Suppressor macrophage treated with lipopolysaccharide for 1 hour (primary cell): ENCODE data around the gene SSH2.
"Not testable (repeated sequence)": the region's sequence is repeated elsewhere in the genome, so short reads cannot be mapped to it uniquely, and the experiment has no call there.

Experiments used
- DNase-seq, 3 donors: peaks; one replicate each; pipeline ENCODE4 v3.0.0-alpha.2; 2020 to 2022

Gene SSH2

GRCh38 chr17:29698019-29698777 lies 231.8 kb downstream of the SSH2 start:
- DNase-seq, result no peak

GRCh38 chr17:29697371-29697770 lies 232.7 kb downstream of the SSH2 start:
- DNase-seq, result no peak

GRCh38 chr17:29694918-29695563 lies 235.0 kb downstream of the SSH2 start:
- peak in 1 of 3 donors; percentile 37 for DNase-seq

DNA sequence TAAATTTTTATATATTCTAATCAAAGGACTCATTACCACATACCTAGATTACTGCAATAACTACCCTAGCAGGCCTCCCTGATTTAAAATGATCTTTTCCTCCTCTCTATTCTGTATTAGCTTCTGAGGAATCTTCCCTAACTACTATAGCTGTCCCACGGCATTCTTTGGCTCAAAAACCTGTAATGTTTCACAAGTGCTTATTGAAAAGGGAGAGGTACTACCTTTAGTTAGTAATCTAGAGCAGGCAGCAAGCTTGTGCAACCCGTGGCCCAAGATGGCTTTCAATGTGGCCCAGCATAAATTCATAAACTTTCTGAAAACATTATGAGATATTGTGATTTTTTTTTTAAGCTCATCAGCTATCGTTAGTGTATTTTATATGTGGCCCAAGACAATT lies 236.3 kb downstream of the SSH2 start:
- DNase-seq, result no peak

GRCh38 chr17:29687596-29687995 lies 242.4 kb downstream of the SSH2 start:
- DNase-seq, result no peak

DNA sequence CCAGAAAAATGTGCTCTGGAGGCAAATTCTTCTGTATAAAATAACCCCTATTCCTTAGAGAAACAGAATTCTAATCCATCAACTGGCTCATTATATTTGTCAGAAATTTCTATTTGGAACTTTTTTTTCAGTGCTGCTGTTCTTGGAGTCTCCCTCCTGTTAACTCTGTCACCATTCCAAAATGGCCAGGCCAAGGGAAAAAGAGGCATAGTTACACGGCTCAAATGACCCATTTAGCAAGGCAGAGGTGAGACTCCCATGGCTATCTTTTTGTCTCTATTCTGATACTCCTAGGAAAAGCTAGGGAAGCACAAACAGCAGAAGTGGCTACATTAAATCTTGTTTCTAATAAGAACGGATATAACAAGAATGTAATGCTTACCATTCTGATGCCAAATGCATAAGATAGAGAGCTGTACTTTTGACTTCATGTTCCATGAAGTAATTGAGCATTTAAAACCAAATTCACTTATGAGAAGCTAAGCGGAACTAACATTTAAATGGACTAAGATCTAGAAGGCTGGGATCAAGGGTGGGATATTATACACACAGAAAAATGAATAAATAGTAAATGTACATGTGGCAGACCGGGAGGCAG lies 242.9 kb downstream of the SSH2 start:
- no peak for DNase-seq

DNA sequence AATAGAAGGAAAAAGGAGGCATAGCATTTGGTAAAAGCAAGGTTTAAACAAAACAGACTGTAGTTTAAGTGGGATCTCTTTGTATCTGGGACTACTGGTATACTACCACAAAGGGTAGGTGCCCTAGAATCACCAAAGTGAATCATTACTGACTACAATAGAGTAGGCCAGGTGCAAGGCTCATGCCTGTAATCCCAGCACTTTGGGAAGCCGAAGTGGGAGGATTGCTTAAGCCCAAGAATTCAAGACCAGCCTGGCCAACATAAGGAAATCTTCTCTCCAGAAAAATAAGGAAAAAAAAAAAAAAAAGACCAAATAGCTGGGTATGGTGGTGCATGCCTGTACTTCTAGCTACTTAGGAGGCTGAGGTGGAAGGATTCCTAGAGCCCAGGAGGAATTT lies 246.5 kb downstream of the SSH2 start:
- no peak for DNase-seq

GRCh38 chr17:29682987-29683386 lies 247.0 kb downstream of the SSH2 start:
- DNase-seq, result peak in 1 of 3 donors; percentile 23

- peak; percentile 73 to 87 (median 85) for DNase-seq
Measured at GRCh38 chr17:29682054-29682453, 248.0 kb downstream of the SSH2 start.

GRCh38 chr17:29677824-29678223 lies 252.2 kb downstream of the SSH2 start:
- DNase-seq, result peak in 2 of 3 donors; percentile 42 to 49

GRCh38 chr17:29677221-29677791 lies 252.7 kb downstream of the SSH2 start:
- no peak for DNase-seq

DNA sequence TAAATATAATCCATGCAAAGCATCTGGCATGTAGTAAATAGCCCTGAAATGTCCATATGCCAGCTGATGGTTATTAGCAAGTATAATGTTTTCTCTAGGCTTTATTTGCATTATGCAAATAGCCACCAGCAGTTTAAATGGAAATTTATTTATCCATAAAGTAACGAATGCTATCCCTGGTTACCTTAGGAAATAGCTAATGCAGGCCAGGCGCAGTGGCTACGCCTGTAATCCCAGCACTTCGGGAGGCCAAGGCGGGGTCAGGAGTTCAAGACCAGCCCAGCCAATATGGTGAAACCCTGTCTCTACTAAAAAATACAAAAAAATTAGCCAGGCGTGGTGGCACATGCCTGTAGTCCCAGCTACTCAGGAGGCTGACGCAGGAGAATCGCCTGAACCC lies 254.1 kb downstream of the SSH2 start:
- DNase-seq, result not testable (repeated sequence)

DNA sequence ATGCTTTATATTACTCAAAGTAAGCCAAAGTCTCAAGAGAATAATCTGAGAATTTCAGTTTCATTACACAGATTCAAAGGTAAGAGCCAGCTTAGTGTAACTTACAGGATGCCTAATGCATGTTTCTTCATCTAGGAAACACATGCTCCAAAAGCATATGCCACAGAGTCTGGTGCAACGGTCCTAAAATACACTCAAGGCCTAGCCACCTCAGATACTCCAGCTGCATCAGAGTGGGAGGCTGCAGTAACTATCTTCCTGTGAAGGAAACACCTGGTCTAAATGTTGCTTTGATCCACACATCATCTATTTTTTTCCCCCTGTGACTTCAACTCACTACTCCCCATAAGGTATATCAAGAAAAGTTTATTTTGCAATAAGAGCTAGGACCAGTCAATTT lies 255.7 kb downstream of the SSH2 start:
- DNase-seq, result no peak

DNA sequence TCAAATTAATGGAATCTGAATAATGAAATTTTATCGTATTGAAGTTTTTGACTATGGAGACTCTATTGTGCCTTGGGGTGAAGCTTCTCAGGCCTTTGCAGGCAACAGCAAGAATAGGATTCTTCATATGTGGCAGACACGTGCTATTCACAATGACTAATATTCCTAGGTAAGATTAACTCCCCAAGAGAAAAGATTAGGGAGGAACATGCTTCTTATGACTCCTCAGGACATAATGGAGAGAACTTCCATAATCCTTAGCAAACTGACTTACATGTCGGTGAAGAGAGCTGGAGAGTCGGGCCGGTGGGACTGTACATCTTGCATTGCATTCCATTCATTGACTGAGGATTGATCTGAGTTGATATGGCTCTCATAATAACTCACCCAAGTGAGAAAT lies 258.4 kb downstream of the SSH2 start:
- DNase-seq, result no peak

DNA sequence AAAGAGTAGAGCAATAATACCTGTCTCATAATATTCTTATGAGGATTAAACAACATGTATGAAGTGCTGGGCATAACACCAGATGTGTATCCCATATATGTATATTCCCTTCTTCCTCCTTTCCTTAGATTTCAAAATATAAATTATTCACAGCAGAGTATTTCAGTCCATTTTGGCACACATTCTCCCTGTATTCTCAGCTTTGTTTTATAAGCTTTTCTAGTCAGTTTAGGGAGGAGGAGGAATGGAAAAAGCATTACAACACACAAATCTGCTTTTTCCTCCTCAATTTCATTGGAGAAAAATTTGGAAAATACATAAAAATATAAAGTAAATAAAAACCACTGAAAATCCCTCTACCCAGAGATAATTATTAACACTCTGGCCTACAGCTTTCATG lies 260.8 kb downstream of the SSH2 start:
- DNase-seq, result no peak

DNA sequence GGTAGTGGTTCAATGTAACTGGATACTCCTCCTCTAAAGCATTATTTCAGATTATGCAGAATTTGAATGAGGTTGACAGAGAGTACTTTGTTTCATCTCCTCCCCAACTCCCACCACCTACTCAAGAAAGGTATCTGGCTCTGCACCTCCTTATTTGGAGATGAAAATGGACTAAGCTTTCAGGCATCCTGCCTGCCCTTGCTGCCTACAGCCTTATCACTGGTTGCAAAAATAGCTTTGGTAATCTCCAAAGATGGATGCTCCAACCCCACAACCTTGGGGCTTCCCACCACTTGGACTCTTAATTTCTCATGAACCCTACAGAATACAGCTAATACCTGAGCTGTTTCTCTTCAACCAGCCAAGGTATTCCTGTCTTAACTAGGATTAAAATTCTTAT lies 262.1 kb downstream of the SSH2 start:
- DNase-seq, result no peak

- no peak for DNase-seq
Measured at GRCh38 chr17:29665481-29665810, 264.6 kb downstream of the SSH2 start.

DNA sequence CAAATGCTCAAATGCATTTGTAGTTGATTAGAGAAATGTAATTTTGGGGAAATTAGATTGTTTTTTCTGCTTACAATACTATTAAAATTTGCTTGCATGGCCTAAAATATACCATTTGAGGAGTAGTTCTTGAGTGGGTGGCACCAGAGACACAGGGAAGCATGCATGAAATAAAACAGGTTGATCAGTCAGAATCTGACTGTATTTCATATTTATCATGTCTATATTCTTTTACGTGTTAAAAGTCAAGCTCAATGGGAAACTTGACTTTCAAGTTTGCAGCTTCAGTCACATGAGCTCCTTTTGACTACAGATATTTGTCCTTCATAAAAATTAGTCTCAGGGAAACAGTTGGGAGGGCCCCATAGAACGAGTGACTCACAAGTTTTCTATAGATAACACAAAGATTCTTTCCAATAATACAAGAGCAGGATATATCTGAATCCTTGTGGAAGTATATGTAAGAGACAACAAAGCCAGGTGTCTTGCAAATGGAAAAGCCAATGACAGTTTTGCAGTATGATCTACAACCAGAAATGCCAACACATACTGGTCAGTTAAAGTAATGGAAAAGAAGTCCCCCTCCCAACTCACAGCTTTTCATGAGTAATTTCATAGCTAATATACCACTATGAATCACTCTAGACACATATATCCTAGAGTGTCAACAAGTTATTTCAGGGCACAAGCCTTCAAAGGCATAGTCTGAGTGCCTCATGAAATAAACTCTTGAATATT lies 265.1 kb downstream of the SSH2 start:
- peak; percentile 62 to 90 (median 83) for DNase-seq

- DNase-seq, result no peak
Measured at GRCh38 chr17:29663155-29663554, 266.9 kb downstream of the SSH2 start.

DNA sequence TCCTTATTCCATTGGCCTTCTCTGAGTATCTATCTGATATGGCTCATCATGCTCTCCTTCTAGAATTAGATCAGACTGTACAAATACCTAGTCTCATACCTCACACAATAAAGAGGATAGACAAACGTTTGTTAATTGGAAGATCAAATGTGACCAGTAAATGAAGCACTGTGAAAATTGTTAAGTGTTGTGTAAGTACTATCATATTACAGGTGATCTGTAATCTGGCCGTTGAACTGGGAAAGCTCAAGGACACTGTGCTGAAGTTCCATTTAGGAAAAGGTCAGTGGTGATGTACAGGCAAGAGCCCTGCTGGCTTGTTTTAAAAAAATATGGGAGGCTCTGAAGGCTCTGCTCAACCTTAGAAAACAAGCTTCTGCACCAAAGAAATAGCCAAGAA lies 268.8 kb downstream of the SSH2 start:
- no peak for DNase-seq

DNA sequence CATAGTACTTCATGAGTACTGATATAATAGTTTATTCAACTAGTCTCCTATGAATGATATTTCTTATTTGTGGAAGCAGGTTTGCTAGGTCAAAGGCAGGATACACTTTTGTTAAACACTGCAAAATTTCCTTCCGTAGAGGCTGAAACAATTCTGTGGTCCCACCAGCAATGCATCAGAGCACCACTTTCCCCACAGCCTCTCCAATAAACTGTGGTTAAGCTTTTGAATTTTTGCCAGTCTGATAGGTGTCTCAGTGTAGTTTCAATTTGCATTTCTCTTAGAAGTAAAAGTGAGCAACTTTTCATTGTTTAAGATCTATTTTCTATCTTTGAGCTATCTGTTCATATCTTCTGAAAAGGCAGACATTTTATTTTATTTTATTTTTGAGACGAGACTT lies 270.9 kb downstream of the SSH2 start:
- DNase-seq, result no peak

GRCh38 chr17:29655323-29655722 lies 274.7 kb downstream of the SSH2 start:
- no peak for DNase-seq

GRCh38 chr17:29653995-29654714 lies 275.9 kb downstream of the SSH2 start:
- no peak for DNase-seq
